LNCAP (cell line): ENCODE measurements around the gene OR51F2.

ENCODE experiments used
- CTCF ChIP-seq: fragments of 450-650 bp; IDR thresholded peaks from 2 replicates; pipeline ENCODE4 v1.5.1; 2017; ENCODE audit warnings: mild to moderate bottlenecking

OR51F2 gene

GRCh38 chr11:4821021-4821420 lies at the start of gene OR51F2:
OR51F2 (plus strand) TSS chr11:4821321; CDS start chr11:4821422, 101 bp downstream.
- TF ChIP-seq CTCF: no peak

- TF ChIP-seq CTCF: no peak
These were observed 38.7 kb upstream of the OR51F2 start for GRCh38 chr11:4782454-4782853.

GRCh38 chr11:4797206-4797605 lies 23.9 kb upstream of the OR51F2 start:
- no peak for TF ChIP-seq CTCF

GRCh38 chr11:4798427-4799183 lies 22.5 kb upstream of the OR51F2 start:
- TF ChIP-seq CTCF: no peak

- no peak for TF ChIP-seq CTCF
These were observed 16.8 kb upstream of the OR51F2 start, which contains the start of gene OR52R1 for GRCh38 chr11:4804280-4804679. OR52R1 (minus strand) TSS chr11:4804380; CDS start chr11:4804380, 0 bp downstream.

GRCh38 chr11:4808476-4808875 lies 12.6 kb upstream of the OR51F2 start:
- TF ChIP-seq CTCF: no peak

GRCh38 chr11:4809246-4809645 lies 11.9 kb upstream of the OR51F2 start:
- no peak for TF ChIP-seq CTCF
